HEK293 (cell line): ENCODE data around the gene MECR.

Source experiments
- KLF9 ChIP-seq: fragments of 450-650 bp; formaldehyde crosslinking; IDR thresholded peaks from 2 replicates; pipeline ENCODE4 v1.5.1; 2016; ENCODE audit warnings: missing biosample characterization, missing genetic modification characterization, low read depth
- ZNF24 ChIP-seq: fragments of 450-650 bp; formaldehyde crosslinking; IDR thresholded peaks from 2 replicates; pipeline ENCODE4 v1.5.1; 2016; ENCODE audit warnings: missing biosample characterization, missing genetic modification characterization
- ZNF510 ChIP-seq: fragments of 450-650 bp; formaldehyde crosslinking; IDR thresholded peaks from 2 replicates; pipeline ENCODE4 v1.5.1; 2018; ENCODE audit warnings: mild to moderate bottlenecking, missing genetic modification characterization, missing biosample characterization; ENCODE audit not compliant: insufficient replicate concordance
- ZNF624 ChIP-seq: fragments of 450-650 bp; formaldehyde crosslinking; IDR thresholded peaks from 2 replicates; pipeline ENCODE4 v1.5.1; 2017; ENCODE audit warnings: missing biosample characterization, missing genetic modification characterization
- ZNF791 ChIP-seq: fragments of 450-650 bp; formaldehyde crosslinking; IDR thresholded peaks from 2 replicates; pipeline ENCODE4 v1.5.1; 2016; ENCODE audit warnings: missing biosample characterization, missing genetic modification characterization
- TF ChIP-seq, protein P1 (sequence below): fragments of 450-650 bp; formaldehyde crosslinking; IDR thresholded peaks from 2 replicates; pipeline ENCODE4 v1.5.1; 2016; ENCODE audit warnings: missing biosample characterization, missing genetic modification characterization
- TF ChIP-seq, protein P2 (sequence below): sonication (generic); formaldehyde crosslinking; IDR thresholded peaks from 2 replicates; pipeline ENCODE4 v1.8.1; 2022; ENCODE audit warnings: mild to moderate bottlenecking, moderate library complexity, missing genetic modification reagents

DNA sequence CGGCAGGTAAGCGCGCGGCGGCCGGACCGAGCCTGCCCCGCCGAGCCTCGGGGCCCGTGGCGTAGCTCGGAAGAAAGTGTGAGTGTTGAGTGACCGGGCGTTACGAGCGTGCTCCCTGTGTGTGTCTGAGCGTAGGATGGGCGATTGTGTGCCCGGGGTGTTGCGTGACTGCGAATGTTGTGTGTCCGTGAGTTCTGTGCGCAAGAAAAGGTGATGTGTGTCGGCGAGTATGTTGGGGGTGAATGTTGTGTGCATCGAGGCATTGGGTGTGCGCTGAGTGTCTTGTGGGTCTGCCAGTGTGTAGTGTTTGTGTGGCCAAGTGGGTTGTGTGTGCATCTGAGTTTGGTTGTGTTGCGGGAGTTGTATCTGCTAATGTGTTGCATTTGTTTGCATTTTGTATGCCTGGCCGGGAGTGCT is 6.0 kb upstream of the MECR start:
- peak; percentile 59; the same call in 1 of the 2 replicates for TF ChIP-seq KLF9 (tag by site-specific recombination)
- TF ChIP-seq, protein P1, sequence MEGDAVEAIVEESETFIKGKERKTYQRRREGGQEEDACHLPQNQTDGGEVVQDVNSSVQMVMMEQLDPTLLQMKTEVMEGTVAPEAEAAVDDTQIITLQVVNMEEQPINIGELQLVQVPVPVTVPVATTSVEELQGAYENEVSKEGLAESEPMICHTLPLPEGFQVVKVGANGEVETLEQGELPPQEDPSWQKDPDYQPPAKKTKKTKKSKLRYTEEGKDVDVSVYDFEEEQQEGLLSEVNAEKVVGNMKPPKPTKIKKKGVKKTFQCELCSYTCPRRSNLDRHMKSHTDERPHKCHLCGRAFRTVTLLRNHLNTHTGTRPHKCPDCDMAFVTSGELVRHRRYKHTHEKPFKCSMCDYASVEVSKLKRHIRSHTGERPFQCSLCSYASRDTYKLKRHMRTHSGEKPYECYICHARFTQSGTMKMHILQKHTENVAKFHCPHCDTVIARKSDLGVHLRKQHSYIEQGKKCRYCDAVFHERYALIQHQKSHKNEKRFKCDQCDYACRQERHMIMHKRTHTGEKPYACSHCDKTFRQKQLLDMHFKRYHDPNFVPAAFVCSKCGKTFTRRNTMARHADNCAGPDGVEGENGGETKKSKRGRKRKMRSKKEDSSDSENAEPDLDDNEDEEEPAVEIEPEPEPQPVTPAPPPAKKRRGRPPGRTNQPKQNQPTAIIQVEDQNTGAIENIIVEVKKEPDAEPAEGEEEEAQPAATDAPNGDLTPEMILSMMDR (tag by site-specific recombination): 0 out of 2 replicates have a peak, but pooled peaks have one; percentile 2
- 0 out of 2 replicates have a peak, but pooled peaks have one; percentile 68 for TF ChIP-seq ZNF24 (tag by site-specific recombination)
- TF ChIP-seq ZNF791 (tag by site-specific recombination): no peak
- no peak for TF ChIP-seq ZNF624 (tag by site-specific recombination)
- TF ChIP-seq, protein P2, sequence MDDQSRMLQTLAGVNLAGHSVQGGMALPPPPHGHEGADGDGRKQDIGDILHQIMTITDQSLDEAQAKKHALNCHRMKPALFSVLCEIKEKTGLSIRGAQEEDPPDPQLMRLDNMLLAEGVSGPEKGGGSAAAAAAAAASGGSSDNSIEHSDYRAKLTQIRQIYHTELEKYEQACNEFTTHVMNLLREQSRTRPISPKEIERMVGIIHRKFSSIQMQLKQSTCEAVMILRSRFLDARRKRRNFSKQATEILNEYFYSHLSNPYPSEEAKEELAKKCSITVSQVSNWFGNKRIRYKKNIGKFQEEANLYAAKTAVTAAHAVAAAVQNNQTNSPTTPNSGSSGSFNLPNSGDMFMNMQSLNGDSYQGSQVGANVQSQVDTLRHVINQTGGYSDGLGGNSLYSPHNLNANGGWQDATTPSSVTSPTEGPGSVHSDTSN (CRISPR knock-in tag): no peak
- no peak for TF ChIP-seq ZNF510 (tag by site-specific recombination)
